Skeletal muscle satellite cell (primary cell): Measurements from ENCODE around the gene RABEP2.
"Not testable (repeated sequence)": the region's sequence is repeated elsewhere in the genome, so short reads cannot be mapped to it uniquely, and the experiment has no call there.

Experiments used
- H3K27me3 ChIP-seq: 2 replicates; pipeline ENCODE4 v1.7.0; 2013; ENCODE audit warnings: low read length; ENCODE audit not compliant: control insufficient read depth, insufficient read depth
- H3K36me3 ChIP-seq: 2 replicates; pipeline ENCODE4 v1.7.0; 2013; ENCODE audit warnings: mild to moderate bottlenecking, control low read depth, low read length; ENCODE audit not compliant: insufficient read depth
- H3K4me1 ChIP-seq: 2 replicates; pipeline ENCODE4 v1.7.0; 2013; ENCODE audit warnings: low read length; ENCODE audit not compliant: control insufficient read depth, insufficient read depth
- H3K4me2 ChIP-seq: 2 replicates; pipeline ENCODE4 v1.7.0; 2013; ENCODE audit warnings: mild to moderate bottlenecking, low read length
- H3K4me3 ChIP-seq: 2 replicates; pipeline ENCODE4 v1.7.0; 2013; ENCODE audit warnings: low read length
- H3K9ac ChIP-seq: 2 replicates; pipeline ENCODE4 v1.7.0; 2013; ENCODE audit warnings: mild to moderate bottlenecking, low read depth, low read length, moderate library complexity
- H3K9me3 ChIP-seq: replicated peaks from 2 replicates; pipeline ENCODE4 v1.7.0; 2013; ENCODE audit warnings: mild to moderate bottlenecking, control low read depth, low read length

Gene RABEP2

GRCh38 chr16:28931801-28932225 is 6.8 kb upstream of the RABEP2 start, which contains the start of gene CD19:
CD19 (plus strand) TSS chr16:28931971; CDS start chr16:28932001, 30 bp downstream.
- Histone ChIP-seq H3K4me2 (no peak within 1 kb of the TSS), H3K36me3 (no peaks in the 10 kb centered on the region), H3K4me3 (no peak within 1 kb of the TSS), H3K9me3 (no peaks in the 10 kb centered on the region), H3K4me1 (no peaks in the 10 kb centered on the region), H3K27me3 (no peaks in the 10 kb centered on the region), H3K9ac (no peak within 1 kb of the TSS)

DNA sequence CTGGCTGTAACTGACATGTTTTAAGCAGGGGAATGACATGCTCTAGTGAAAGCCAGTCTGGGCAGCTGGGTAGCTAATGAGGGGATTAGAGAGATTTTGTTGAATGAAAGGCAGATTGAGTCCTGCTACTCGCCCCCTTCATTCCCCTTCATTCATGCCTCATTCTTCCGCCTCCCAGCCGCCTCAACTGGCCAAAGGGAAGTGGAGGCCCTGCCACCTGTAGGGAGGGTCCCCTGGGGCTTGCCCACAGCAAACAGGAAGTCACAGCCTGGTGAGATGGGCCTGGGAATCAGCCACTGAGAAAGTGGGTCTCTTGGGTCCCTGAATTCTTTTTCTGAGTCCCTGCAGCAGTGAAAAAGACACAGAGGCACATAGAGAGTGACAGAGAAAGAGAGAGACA is 5.6 kb upstream of the RABEP2 start:
- no peaks in the 10 kb centered on the region for H3K36me3 ChIP-seq
- H3K27me3 ChIP-seq: no peaks in the 10 kb centered on the region
- no peak overlapping the region for H3K4me2 ChIP-seq
- no peak overlapping the region for H3K4me3 ChIP-seq
- H3K9me3 ChIP-seq: no peaks in the 10 kb centered on the region
- H3K9ac ChIP-seq: no peak overlapping the region
- H3K4me1 ChIP-seq: no peaks in the 10 kb centered on the region

DNA sequence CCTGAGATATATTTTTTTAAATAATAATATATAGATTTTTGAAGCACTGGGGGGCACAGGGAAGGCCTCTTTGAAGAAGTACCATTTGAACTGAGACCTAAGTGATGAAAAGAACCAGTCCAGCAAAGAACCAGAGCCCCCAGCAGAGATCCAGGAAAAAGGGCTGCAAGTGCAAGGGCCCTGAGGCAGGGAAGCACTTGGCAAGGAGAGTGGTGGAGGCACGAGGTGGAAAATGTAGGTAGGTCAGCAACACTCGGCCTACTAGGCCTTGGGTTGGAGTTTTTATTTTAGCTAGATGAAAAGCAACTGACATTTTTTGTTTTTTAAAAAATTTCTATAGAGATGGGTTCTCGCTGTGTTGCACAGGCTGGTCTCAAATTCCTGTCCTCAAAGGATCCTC is 5.2 kb upstream of the RABEP2 start:
- H3K4me2 ChIP-seq: no peak overlapping the region
- no peaks in the 10 kb centered on the region for H3K9me3 ChIP-seq
- H3K9ac ChIP-seq: no peak overlapping the region
- no peaks in the 10 kb centered on the region for H3K36me3 ChIP-seq
- H3K27me3 ChIP-seq: no peaks in the 10 kb centered on the region
- no peaks in the 10 kb centered on the region for H3K4me1 ChIP-seq
- H3K4me3 ChIP-seq: no peak overlapping the region

DNA sequence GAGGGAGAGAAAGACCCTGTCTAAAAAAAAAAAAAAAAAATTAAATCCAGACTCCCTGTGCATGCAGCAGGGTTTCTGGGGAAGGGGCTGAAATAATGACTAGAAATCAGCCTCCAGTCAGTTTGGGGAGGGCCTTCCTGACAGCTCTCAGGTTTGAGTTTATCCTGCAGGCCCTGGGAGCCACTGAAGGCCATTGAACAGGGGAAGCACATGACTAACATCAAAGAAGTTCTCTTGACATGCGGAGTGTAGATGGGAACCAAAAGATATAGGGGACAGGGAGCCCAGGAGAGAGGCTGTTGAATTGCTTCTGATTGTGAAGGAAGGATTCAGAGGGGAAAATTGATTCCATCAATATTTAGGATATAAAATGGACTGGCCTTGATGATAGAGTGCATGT is 2.8 kb upstream of the RABEP2 start:
- no peak overlapping the region for H3K4me2 ChIP-seq
- peaks cover 8% of the 10 kb centered on the region for H3K36me3 ChIP-seq
- H3K9ac ChIP-seq: no peak overlapping the region
- no peaks in the 10 kb centered on the region for H3K27me3 ChIP-seq
- peaks cover 7% of the 10 kb centered on the region for H3K4me1 ChIP-seq
- no peaks in the 10 kb centered on the region for H3K9me3 ChIP-seq
- H3K4me3 ChIP-seq: no peak overlapping the region

GRCh38 chr16:28926284-28926683 is 1.2 kb upstream of the RABEP2 start:
- Histone ChIP-seq H3K9ac (peak overlapping the region; percentile 99), H3K36me3 (peaks cover 11% of the 10 kb centered on the region), H3K4me2 (peak overlapping the region; percentile 87)
- H3K9me3 ChIP-seq, H3K27me3 ChIP-seq, H3K4me3 ChIP-seq, H3K4me1 ChIP-seq: not testable (repeated sequence)

DNA sequence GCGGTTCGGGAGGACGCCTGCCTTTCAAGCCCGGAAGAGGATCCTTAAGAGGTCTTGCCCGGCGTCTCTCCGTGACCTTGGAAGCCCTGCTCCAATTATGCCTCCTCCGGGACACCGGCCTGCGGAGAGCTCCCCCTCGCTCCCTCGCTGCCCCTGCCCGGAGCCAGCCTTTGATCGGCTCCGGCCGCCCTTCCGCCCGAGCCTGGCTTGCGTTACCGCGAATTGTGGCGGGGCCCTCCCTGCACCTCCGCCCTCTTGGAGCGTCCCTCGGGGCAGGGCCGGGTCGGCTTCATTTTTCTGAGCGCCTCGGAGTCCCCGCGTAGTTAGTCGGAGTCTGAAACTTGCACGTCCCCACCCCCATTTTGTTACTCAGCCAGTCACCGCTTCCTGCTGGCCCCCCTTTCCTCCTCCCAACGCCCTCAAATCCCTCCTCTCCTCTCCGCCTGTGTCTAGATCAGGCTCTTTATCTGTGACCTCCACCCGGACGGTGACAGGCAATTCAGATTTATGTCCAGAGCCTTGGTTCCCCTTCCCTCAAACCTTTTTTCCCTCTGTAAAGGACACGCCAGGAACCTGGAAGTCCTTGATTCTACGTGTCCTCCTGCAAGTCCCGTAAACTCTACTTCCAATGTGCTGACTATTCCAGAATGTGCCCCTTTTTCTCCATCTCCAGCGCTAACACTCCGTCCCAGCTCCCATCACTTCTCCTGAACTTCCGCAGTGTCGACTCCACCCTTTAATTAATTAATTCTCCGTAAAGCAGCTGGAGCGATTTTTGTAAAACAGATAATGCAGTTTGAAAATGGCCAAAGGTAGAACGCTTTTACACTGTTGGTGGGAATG is 569 bp upstream of the RABEP2 start:
- Histone ChIP-seq H3K4me3 (peak overlapping the region; percentile 94), H3K9ac (peak overlapping the region; percentile 99), H3K4me2 (peak overlapping the region; percentile 87), H3K9me3 (no peaks in the 10 kb centered on the region), H3K4me1 (peaks cover 7% of the 10 kb centered on the region), H3K27me3 (no peaks in the 10 kb centered on the region), H3K36me3 (peaks cover 14% of the 10 kb centered on the region)

GRCh38 chr16:28924399-28924761 is 658 bp downstream of the RABEP2 start:
- Histone ChIP-seq H3K27me3 (no peaks in the 10 kb centered on the region), H3K4me2 (peak overlapping the region; percentile 87), H3K9ac (no peak overlapping the region), H3K4me1 (peaks cover 7% of the 10 kb centered on the region), H3K36me3 (peaks cover 19% of the 10 kb centered on the region), H3K9me3 (no peaks in the 10 kb centered on the region), H3K4me3 (peak overlapping the region; percentile 94)

- H3K9ac ChIP-seq: no peak overlapping the region
- H3K9me3 ChIP-seq: no peaks in the 10 kb centered on the region
- H3K4me3 ChIP-seq: no peak overlapping the region
Measured at GRCh38 chr16:28923652-28924398, 1.2 kb downstream of the RABEP2 start.

DNA sequence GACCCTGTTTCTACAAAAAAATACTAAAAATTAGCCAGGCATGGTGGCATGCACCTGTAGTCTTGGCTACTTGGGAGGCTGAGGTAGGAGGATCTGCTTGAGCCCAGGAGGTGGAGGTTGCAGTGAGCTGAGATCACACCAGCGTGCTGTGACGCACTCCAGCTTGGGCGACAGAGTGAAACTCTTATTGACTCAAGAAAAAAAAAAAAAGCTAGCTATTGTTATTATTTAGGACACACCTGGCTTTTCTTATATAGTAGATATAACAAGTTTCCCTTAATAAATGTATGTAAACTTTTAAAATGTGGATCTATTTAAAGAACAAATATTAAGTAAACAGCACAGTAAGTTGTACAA is 1.8 kb downstream of the RABEP2 start:
- Histone ChIP-seq H3K4me2 (no peak overlapping the region), H3K27me3 (no peaks in the 10 kb centered on the region), H3K9ac (no peak overlapping the region), H3K9me3 (no peaks in the 10 kb centered on the region), H3K36me3 (peaks cover 27% of the 10 kb centered on the region), H3K4me1 (peaks cover 7% of the 10 kb centered on the region), H3K4me3 (no peak overlapping the region)

More at GRCh38 chr16:28923652-28924398, 1.2 kb downstream of the RABEP2 start:
- H3K4me2 ChIP-seq: peak overlapping the region; percentile 87
- peaks cover 7% of the 10 kb centered on the region for H3K4me1 ChIP-seq
- H3K36me3 ChIP-seq: peaks cover 24% of the 10 kb centered on the region
- H3K27me3 ChIP-seq: no peaks in the 10 kb centered on the region

GRCh38 chr16:28918698-28919097 is 6.3 kb downstream of the RABEP2 start:
- no peak overlapping the region for H3K9ac ChIP-seq
- peaks cover 51% of the 10 kb centered on the region for H3K36me3 ChIP-seq
- no peaks in the 10 kb centered on the region for H3K27me3 ChIP-seq
- no peaks in the 10 kb centered on the region for H3K4me1 ChIP-seq
- no peak overlapping the region for H3K4me2 ChIP-seq
- no peaks in the 10 kb centered on the region for H3K9me3 ChIP-seq
- H3K4me3 ChIP-seq: no peak overlapping the region

DNA sequence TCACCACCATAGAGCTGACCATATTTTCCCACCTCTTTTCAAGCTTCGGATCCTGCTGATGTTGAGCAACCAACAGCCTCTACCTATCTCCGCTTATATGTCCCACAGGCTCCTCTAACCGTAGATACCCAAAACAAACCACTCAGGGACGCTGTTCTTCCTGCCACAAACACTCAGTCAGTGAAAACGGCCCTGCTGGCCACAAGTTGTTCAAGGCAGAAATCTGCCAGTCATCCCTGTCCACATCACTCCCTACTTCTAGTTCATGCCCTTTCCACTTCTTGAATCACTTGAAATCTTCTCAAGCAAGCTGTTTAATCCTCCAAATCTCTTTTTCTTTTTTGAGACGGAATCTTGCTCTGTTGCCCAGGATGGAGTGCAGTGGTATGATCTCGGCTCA is 7.9 kb downstream of the RABEP2 start:
- H3K4me3 ChIP-seq: no peak overlapping the region
- H3K36me3 ChIP-seq: peaks cover 44% of the 10 kb centered on the region
- no peaks in the 10 kb centered on the region for H3K4me1 ChIP-seq
- no peaks in the 10 kb centered on the region for H3K9me3 ChIP-seq
- no peak overlapping the region for H3K4me2 ChIP-seq
- H3K9ac ChIP-seq: no peak overlapping the region
- no peaks in the 10 kb centered on the region for H3K27me3 ChIP-seq
